Endodermal cell (in vitro differentiated cells): Measurements from ENCODE around the gene CES4A. TPM values are rescaled to one million over a fixed set of nuclear protein-coding genes. Genes with fewer than 3 reads are reported as not detected.

ENCODE experiments used
- DNase-seq: peaks from one replicate; pipeline ENCODE4 v3.0.0-alpha.2; 2017
- H3K27ac ChIP-seq: 2 replicates; pipeline ENCODE4 v1.5.1; 2013; ENCODE audit warnings: mild to moderate bottlenecking, low read depth, low read length, moderate library complexity
- H3K27me3 ChIP-seq: 2 replicates; pipeline ENCODE4 v1.6.1; 2013; ENCODE audit warnings: mild to moderate bottlenecking, low read length, moderate library complexity; ENCODE audit not compliant: insufficient read depth, control insufficient read depth, poor library complexity, severe bottlenecking
- H3K36me3 ChIP-seq: 2 replicates; pipeline ENCODE4 v1.7.0; 2013; ENCODE audit warnings: mild to moderate bottlenecking, low read length, moderate library complexity; ENCODE audit not compliant: control insufficient read depth, insufficient read depth
- H3K4me1 ChIP-seq: one replicate; pipeline ENCODE4 v1.7.0; 2013; ENCODE audit warnings: low read length; ENCODE audit not compliant: control insufficient read depth, insufficient read depth
- H3K4me3 ChIP-seq: 2 replicates; pipeline ENCODE4 v1.5.1; 2013; ENCODE audit warnings: mild to moderate bottlenecking, low read length, moderate library complexity
- H3K9ac ChIP-seq: 2 replicates; pipeline ENCODE4 v1.6.1; 2013; ENCODE audit warnings: mild to moderate bottlenecking, low read length, moderate library complexity; ENCODE audit not compliant: poor library complexity, severe bottlenecking; ENCODE audit errors: extremely low read depth
- H3K9me3 ChIP-seq: 2 replicates; pipeline ENCODE4 v1.6.1; 2013; ENCODE audit warnings: mild to moderate bottlenecking, low read length, moderate library complexity; ENCODE audit not compliant: control insufficient read depth
- H3K27ac Mint-ChIP-seq: 2 replicates; pipeline ENCODE4 v1.8.0; 2020; ENCODE audit warnings: mixed read lengths
- H3K27me3 Mint-ChIP-seq: 2 replicates; pipeline ENCODE4 v1.8.0; 2021; ENCODE audit warnings: mild to moderate bottlenecking, mixed read lengths; ENCODE audit not compliant: insufficient read depth
- H3K36me3 Mint-ChIP-seq: 2 replicates; pipeline ENCODE4 v1.8.0; 2020; ENCODE audit warnings: low read depth, mixed read lengths
- H3K4me1 Mint-ChIP-seq: 2 replicates; pipeline ENCODE4 v1.8.0; 2020; ENCODE audit warnings: mixed read lengths
- H3K4me3 Mint-ChIP-seq: 2 replicates; pipeline ENCODE4 v1.8.0; 2020; ENCODE audit warnings: mild to moderate bottlenecking, moderate library complexity, mixed read lengths
- H3K9me3 Mint-ChIP-seq: 2 replicates; pipeline ENCODE4 v1.8.0; 2020; ENCODE audit warnings: mild to moderate bottlenecking, mixed read lengths
- WGBS, 2 experiments: methylation state at CpG; one replicate each; pipeline versions ENCODE4 v1.1.5 to v1.1.7; 2013; ENCODE audit warnings: missing lambda C conversion rate in 2 of 2, mixed read lengths in 1 of 2; ENCODE audit not compliant: insufficient coverage in 1 of 2, insufficient read length in 1 of 2; 5-methylcytosine and 5-hydroxymethylcytosine counted together
- total RNA-seq, 2 donors: library from RNA; stranded (reverse); fragmentation: NEBNext Ultra II Directional in 1 of 2; extraction: Animal tissue kit (Norgen Biotek cat#: 25700) in 1 of 2; gene quantifications; 2 replicates in 1 of 2; 3 replicates in 1 of 2; pipeline ENCODE4 v1.2.1, GENCODE V29; 2021
- TF ChIP-seq, protein P1 (sequence below): fragments of 200-600 bp; sonication (generic); conservative IDR thresholded peaks from 2 replicates; pipeline ENCODE4 v1.5.0; 2021; ENCODE audit warnings: antibody characterized with exemption, mild to moderate bottlenecking

The CES4A gene
- total RNA-seq, 2 donors from 2014 or later, result 3.0 to 3.8 TPM

DNA sequence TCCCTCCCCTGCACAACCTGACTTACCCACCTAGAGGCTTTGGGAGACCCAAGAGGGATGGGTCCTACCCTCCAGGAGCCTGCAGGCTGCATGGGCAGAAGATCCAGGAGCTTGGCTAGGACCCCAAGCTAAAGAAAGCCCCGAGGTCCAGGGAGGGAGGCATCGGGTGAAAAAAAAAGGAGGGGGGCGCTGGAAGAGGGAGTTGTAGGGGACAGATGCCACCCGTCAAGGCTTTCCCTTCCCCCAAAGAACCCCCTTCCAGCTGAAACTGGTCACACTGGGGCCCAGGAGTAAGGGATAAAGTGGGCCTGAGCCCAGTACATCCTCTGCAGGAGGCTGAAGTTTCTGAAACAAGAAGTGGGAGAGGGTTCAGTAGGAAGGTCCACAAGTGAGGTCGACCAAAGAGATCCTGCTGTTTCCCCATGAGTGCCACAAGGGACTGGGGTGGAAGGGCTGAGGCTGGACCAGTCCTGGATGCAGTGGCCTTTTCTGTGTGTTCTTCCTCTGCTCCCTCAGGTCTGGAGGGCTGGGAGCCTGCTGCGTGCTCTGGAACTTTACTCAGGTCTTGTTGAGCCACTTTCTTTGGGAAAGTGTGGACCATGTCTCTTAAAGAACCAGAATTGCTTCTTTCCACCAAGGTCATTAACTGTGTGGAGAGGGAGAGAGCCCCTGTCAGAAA, 26.4 kb downstream of the CES4A start:
- WGBS, 2 experiments, result 75 to 100% methylated on average over 1 to 4 of the region's 6 CpGs

DNA sequence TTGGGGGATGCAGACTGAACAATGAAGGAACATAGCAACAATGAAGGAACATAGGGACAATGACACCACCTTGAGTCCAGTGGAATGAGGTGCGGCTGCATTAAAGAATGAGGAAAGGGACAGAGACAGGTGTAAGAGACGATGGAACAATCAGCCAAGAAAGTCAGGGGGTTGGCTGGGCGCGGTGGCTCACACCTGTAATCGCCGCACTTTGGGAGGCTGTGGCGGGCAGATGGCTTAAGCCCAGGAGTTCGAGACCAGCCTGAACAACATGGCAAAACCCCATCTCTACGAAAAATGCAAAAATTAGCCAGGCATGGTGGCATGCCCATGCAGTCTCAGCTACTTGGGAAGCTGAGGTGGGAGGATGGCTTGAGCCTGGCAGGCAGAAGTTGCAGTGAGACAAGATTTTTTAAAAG, 26.9 kb downstream of the CES4A start:
- peaks cover 30% of the 10 kb centered on the region for H3K27me3 ChIP-seq
- H3K36me3 ChIP-seq, result no peaks in the 10 kb centered on the region
- Mint-ChIP-seq H3K27me3 (peaks cover 47% of the 10 kb centered on the region), H3K9me3 (no peaks in the 10 kb centered on the region), H3K27ac (no peak overlapping the region), H3K4me3 (no peak overlapping the region), H3K36me3 (no peaks in the 10 kb centered on the region), H3K4me1 (peaks cover 1% of the 10 kb centered on the region)
- peaks cover 4% of the 10 kb centered on the region for H3K4me1 ChIP-seq
- WGBS, 2 experiments, result 92 to 100% methylated on average over 2 to 9 of the region's 9 CpGs
- H3K9me3 ChIP-seq, result no peaks in the 10 kb centered on the region
- no peak overlapping the region for H3K4me3 ChIP-seq
- no peak for DNase-seq
- TF ChIP-seq, protein P1, sequence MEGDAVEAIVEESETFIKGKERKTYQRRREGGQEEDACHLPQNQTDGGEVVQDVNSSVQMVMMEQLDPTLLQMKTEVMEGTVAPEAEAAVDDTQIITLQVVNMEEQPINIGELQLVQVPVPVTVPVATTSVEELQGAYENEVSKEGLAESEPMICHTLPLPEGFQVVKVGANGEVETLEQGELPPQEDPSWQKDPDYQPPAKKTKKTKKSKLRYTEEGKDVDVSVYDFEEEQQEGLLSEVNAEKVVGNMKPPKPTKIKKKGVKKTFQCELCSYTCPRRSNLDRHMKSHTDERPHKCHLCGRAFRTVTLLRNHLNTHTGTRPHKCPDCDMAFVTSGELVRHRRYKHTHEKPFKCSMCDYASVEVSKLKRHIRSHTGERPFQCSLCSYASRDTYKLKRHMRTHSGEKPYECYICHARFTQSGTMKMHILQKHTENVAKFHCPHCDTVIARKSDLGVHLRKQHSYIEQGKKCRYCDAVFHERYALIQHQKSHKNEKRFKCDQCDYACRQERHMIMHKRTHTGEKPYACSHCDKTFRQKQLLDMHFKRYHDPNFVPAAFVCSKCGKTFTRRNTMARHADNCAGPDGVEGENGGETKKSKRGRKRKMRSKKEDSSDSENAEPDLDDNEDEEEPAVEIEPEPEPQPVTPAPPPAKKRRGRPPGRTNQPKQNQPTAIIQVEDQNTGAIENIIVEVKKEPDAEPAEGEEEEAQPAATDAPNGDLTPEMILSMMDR, result peak; percentile 38
- no peak overlapping the region for H3K27ac ChIP-seq
- H3K9ac ChIP-seq, result no peak overlapping the region

More for the DNA sequence above, 26.4 kb downstream of the CES4A start:
- Histone ChIP-seq H3K9me3 (no peaks in the 10 kb centered on the region), H3K27ac (no peak overlapping the region), H3K4me1 (peaks cover 4% of the 10 kb centered on the region), H3K36me3 (no peaks in the 10 kb centered on the region), H3K9ac (no peak overlapping the region), H3K27me3 (peaks cover 30% of the 10 kb centered on the region), H3K4me3 (peak overlapping the region; percentile 66)
- peak; percentile 46 for DNase-seq
- Mint-ChIP-seq H3K4me3 (peak overlapping the region; percentile 52), H3K27ac (no peak overlapping the region), H3K36me3 (no peaks in the 10 kb centered on the region), H3K4me1 (peaks cover 1% of the 10 kb centered on the region), H3K9me3 (no peaks in the 10 kb centered on the region), H3K27me3 (peaks cover 48% of the 10 kb centered on the region)
- TF ChIP-seq, protein P1, result no peak

DNA sequence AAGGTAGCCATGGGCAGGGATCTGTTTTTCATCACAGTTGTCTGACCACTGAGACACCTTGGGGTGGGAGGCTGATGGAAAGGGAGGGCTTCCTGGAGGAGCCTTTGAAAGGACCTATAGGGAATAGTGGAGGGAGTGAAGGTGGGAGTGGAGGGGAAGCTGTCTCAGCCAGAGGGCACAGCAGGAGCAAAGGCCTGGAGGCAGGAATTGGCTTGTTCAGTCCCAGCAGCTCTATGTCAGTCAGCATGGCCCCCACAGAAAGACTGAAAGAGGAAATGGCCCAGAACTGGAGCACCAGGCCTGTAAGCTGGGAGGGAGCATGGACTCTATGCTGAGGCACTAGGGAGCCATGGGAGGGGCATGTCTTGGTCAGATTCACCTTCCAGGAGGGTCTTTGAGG, 27.8 kb downstream of the CES4A start:
- Histone ChIP-seq H3K27me3 (peaks cover 30% of the 10 kb centered on the region), H3K4me1 (peaks cover 4% of the 10 kb centered on the region), H3K27ac (no peak overlapping the region), H3K9me3 (no peaks in the 10 kb centered on the region), H3K9ac (no peak overlapping the region), H3K4me3 (no peak overlapping the region), H3K36me3 (no peaks in the 10 kb centered on the region)
- Mint-ChIP-seq H3K4me3 (no peak overlapping the region), H3K27ac (no peak overlapping the region), H3K36me3 (no peaks in the 10 kb centered on the region), H3K4me1 (peaks cover 1% of the 10 kb centered on the region), H3K9me3 (no peaks in the 10 kb centered on the region), H3K27me3 (peaks cover 41% of the 10 kb centered on the region)
- TF ChIP-seq, protein P1, result no peak
- DNase-seq, result peak; percentile 23
